ENCODE data around the gene SNAI1.

SNAI1 gene

GRCh38 chr20:49985617-49986016, 2.8 kb downstream of the SNAI1 start:
- peak overlapping the region; percentile 97 for H3K4me3 ChIP-seq (ENCODE audit: low read depth, low read length)
- DNase-seq (ENCODE audit: low read depth, low spot score), result no peak
- in situ Hi-C loops (cut with HindIII; ENCODE audit: low sequenced_read_pairs), result no loop called here
- no peak for TF ChIP-seq CTCF (IDR thresholded peaks at IDR 0.05; ENCODE audit: low read depth, low read length)

- in situ Hi-C loops (cut with HindIII; ENCODE audit: low sequenced_read_pairs), result no loop called here
- peak overlapping the region; percentile 97 for H3K4me3 ChIP-seq (ENCODE audit: low read depth, low read length)
- TF ChIP-seq CTCF (IDR thresholded peaks at IDR 0.05; ENCODE audit: low read depth, low read length), result no peak
- DNase-seq (ENCODE audit: low read depth, low spot score), result no peak
Observed at GRCh38 chr20:49986049-49986448, 3.3 kb downstream of the SNAI1 start.

- TF ChIP-seq CTCF (IDR thresholded peaks at IDR 0.05; ENCODE audit: low read depth, low read length), result no peak
- in situ Hi-C loops (cut with HindIII; ENCODE audit: low sequenced_read_pairs), result no loop called here
- DNase-seq (ENCODE audit: low read depth, low spot score), result no peak
- H3K4me3 ChIP-seq (ENCODE audit: low read depth, low read length), result peak overlapping the region; percentile 97
Observed at GRCh38 chr20:49987015-49987867, 4.5 kb downstream of the SNAI1 start.

GRCh38 chr20:49987868-49988690, 5.3 kb downstream of the SNAI1 start:
- no peak for TF ChIP-seq CTCF (IDR thresholded peaks at IDR 0.05; ENCODE audit: low read depth, low read length)
- in situ Hi-C loops (cut with HindIII; ENCODE audit: low sequenced_read_pairs), result no loop called here
- H3K4me3 ChIP-seq (ENCODE audit: low read depth, low read length), result no peak overlapping the region
- no peak for DNase-seq (ENCODE audit: low read depth, low spot score)

GRCh38 chr20:49989234-49990065, 6.7 kb downstream of the SNAI1 start:
- peak; percentile 83 for DNase-seq (ENCODE audit: low read depth, low spot score)
- in situ Hi-C loops (cut with HindIII; ENCODE audit: low sequenced_read_pairs), result no loop called here
- no peak overlapping the region for H3K4me3 ChIP-seq (ENCODE audit: low read depth, low read length)
- no peak for TF ChIP-seq CTCF (IDR thresholded peaks at IDR 0.05; ENCODE audit: low read depth, low read length)

GRCh38 chr20:49990271-49990720, 7.5 kb downstream of the SNAI1 start:
- H3K4me3 ChIP-seq (ENCODE audit: low read depth, low read length), result no peak overlapping the region
- no peak for DNase-seq (ENCODE audit: low read depth, low spot score)
- in situ Hi-C loops (cut with HindIII; ENCODE audit: low sequenced_read_pairs), result no loop called here
- no peak for TF ChIP-seq CTCF (IDR thresholded peaks at IDR 0.05; ENCODE audit: low read depth, low read length)
